TTC549 (cell line): ENCODE measurements around the gene GRID1.
"Not testable (repeated sequence)": the region's sequence is repeated elsewhere in the genome, so short reads cannot be mapped to it uniquely, and the experiment has no call there.

Experiments used
- FAIRE-seq: peaks from 2 replicates; lab custom pipeline; 2012; peaks lifted over from hg19 to GRCh38; lab: Jason Lieb, UNC

Gene GRID1

GRCh38 chr10:85788570-85788969 is 578.0 kb downstream of the GRID1 start:
- no peak for FAIRE-seq

- FAIRE-seq: no peak
Measured at GRCh38 chr10:85787881-85788280, 578.7 kb downstream of the GRID1 start.

GRCh38 chr10:85787393-85787792 is 579.2 kb downstream of the GRID1 start:
- FAIRE-seq: no peak

- FAIRE-seq: no peak
Measured at GRCh38 chr10:85786401-85786899, 580.1 kb downstream of the GRID1 start.

- FAIRE-seq: no peak
Measured at GRCh38 chr10:85784792-85785191, 581.8 kb downstream of the GRID1 start.

- no peak for FAIRE-seq
Measured at GRCh38 chr10:85781404-85781803, 585.2 kb downstream of the GRID1 start.

GRCh38 chr10:85778074-85778473 is 588.5 kb downstream of the GRID1 start:
- no peak for FAIRE-seq

- no peak for FAIRE-seq
Measured at GRCh38 chr10:85767891-85768290, 598.7 kb downstream of the GRID1 start.

GRCh38 chr10:85764108-85764507 is 602.5 kb downstream of the GRID1 start:
- FAIRE-seq: no peak

- no peak for FAIRE-seq
Measured at GRCh38 chr10:85761906-85762445, 604.6 kb downstream of the GRID1 start.

GRCh38 chr10:85741626-85742300 is 624.8 kb downstream of the GRID1 start:
- FAIRE-seq: no peak

GRCh38 chr10:85735997-85736396 is 630.6 kb downstream of the GRID1 start:
- no peak for FAIRE-seq

- no peak for FAIRE-seq
Measured at GRCh38 chr10:85734791-85735190, 631.8 kb downstream of the GRID1 start.

- FAIRE-seq: no peak
Measured at GRCh38 chr10:85724215-85724614, 642.4 kb downstream of the GRID1 start.

- no peak for FAIRE-seq
Measured at GRCh38 chr10:85720931-85721590, 645.5 kb downstream of the GRID1 start.

GRCh38 chr10:85719408-85719807 is 647.2 kb downstream of the GRID1 start:
- FAIRE-seq: no peak

- FAIRE-seq: no peak
Measured at GRCh38 chr10:85713885-85714284, 652.7 kb downstream of the GRID1 start.

- no peak for FAIRE-seq
Measured at GRCh38 chr10:85702768-85703167, 663.8 kb downstream of the GRID1 start.

- FAIRE-seq: not testable (repeated sequence)
Measured at GRCh38 chr10:85699066-85699465, 667.5 kb downstream of the GRID1 start.

GRCh38 chr10:85696893-85697292 is 669.7 kb downstream of the GRID1 start:
- no peak for FAIRE-seq

GRCh38 chr10:85682621-85683020 is 684.0 kb downstream of the GRID1 start:
- FAIRE-seq: no peak

- FAIRE-seq: no peak
Measured at GRCh38 chr10:85679710-85680109, 686.9 kb downstream of the GRID1 start.

- no peak for FAIRE-seq
Measured at GRCh38 chr10:85679061-85679460, 687.5 kb downstream of the GRID1 start.

GRCh38 chr10:85674851-85675250 is 691.7 kb downstream of the GRID1 start:
- FAIRE-seq: no peak
